Measurements from ENCODE around the gene CAPZB. TPM values are rescaled to one million over a fixed set of nuclear protein-coding genes. Genes with fewer than 3 reads are reported as not detected.
A peak's percentile ranks its signal among the peaks of the same experiment; 100 is the strongest.

The CAPZB gene
- total RNA-seq, 1 experiment from 2014 or later, result 491 TPM

DNA sequence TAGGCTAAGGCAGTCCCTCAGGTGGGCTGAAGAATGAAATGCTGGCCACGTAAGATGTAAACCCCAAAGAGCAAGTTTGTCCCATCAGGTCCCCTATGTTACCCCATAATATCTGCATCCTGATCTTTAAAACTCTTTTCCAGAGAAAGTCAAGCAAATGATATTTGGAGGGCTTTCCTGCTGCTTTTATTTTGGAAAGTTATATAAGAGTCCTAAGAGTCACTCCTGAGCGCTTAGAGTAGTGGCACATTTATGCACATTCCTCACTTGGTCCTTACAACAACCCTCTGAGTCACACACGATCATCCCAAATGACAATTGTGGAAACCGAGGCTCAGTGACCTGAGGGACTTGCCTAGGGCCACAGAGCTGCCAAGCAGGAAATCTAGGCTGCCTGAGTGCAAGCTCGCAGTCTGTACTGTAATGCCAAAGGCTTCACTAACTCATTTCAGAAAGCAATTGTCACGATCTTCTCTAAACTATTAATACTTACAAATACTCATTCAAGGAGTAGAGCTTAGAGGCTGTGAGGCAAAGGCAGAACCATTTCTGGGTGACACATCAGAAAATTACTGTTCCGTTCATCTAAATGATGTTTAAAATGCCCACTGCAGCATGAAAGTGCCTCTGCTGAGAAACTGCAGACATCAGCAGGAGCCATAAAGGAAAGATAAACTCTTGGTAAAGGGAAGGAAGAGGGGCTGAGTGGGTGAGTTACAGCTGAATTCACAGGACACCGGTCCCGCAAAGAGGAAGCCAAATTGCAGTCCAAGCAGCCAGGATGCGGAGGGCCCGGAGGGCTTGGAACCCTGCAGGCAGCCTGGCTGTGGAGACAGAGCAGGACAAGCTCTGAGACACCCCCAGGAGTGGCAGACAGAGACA lies 30.8 kb downstream of the CAPZB start:
- ChIA-PET CTCF (no interaction called here), POLR2A (no interaction called here)
- H3K36me3 ChIP-seq (ENCODE audit: control insufficient read depth, insufficient read depth, low read length), result no peaks in the 10 kb centered on the region
- in situ Hi-C loops (cut with HindIII; ENCODE audit: low pct_unique_long_range_greater_than_20kb, low sequenced_read_pairs), result no loop called here
- peaks cover 98% of the 10 kb centered on the region for H3K4me1 ChIP-seq (ENCODE audit: control insufficient read depth, insufficient read depth, low read length)
- H3K4me3 ChIP-seq (ENCODE audit: low read depth in 2 of 2, low read length in 2 of 2), result no peak overlapping the region
- TF ChIP-seq TCF7L2 (IDR thresholded peaks at IDR 0.05; ENCODE audit: low read depth, low read length) (no peak), SIN3A (IDR thresholded peaks at IDR 0.05; ENCODE audit: borderline replicate concordance, insufficient read depth, low read depth, low read length) (no peak), POLR2AphosphoS5 (IDR thresholded peaks at IDR 0.05; ENCODE audit: low read depth, low read length) (no peak)
- TF ChIP-seq, protein P1, sequence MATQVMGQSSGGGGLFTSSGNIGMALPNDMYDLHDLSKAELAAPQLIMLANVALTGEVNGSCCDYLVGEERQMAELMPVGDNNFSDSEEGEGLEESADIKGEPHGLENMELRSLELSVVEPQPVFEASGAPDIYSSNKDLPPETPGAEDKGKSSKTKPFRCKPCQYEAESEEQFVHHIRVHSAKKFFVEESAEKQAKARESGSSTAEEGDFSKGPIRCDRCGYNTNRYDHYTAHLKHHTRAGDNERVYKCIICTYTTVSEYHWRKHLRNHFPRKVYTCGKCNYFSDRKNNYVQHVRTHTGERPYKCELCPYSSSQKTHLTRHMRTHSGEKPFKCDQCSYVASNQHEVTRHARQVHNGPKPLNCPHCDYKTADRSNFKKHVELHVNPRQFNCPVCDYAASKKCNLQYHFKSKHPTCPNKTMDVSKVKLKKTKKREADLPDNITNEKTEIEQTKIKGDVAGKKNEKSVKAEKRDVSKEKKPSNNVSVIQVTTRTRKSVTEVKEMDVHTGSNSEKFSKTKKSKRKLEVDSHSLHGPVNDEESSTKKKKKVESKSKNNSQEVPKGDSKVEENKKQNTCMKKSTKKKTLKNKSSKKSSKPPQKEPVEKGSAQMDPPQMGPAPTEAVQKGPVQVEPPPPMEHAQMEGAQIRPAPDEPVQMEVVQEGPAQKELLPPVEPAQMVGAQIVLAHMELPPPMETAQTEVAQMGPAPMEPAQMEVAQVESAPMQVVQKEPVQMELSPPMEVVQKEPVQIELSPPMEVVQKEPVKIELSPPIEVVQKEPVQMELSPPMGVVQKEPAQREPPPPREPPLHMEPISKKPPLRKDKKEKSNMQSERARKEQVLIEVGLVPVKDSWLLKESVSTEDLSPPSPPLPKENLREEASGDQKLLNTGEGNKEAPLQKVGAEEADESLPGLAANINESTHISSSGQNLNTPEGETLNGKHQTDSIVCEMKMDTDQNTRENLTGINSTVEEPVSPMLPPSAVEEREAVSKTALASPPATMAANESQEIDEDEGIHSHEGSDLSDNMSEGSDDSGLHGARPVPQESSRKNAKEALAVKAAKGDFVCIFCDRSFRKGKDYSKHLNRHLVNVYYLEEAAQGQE (IDR thresholded peaks at IDR 0.05; ENCODE audit: insufficient read depth in 1 of 2, low read depth in 2 of 2, low read length in 1 of 2), result no peak
- TF ChIP-seq, protein P2, sequence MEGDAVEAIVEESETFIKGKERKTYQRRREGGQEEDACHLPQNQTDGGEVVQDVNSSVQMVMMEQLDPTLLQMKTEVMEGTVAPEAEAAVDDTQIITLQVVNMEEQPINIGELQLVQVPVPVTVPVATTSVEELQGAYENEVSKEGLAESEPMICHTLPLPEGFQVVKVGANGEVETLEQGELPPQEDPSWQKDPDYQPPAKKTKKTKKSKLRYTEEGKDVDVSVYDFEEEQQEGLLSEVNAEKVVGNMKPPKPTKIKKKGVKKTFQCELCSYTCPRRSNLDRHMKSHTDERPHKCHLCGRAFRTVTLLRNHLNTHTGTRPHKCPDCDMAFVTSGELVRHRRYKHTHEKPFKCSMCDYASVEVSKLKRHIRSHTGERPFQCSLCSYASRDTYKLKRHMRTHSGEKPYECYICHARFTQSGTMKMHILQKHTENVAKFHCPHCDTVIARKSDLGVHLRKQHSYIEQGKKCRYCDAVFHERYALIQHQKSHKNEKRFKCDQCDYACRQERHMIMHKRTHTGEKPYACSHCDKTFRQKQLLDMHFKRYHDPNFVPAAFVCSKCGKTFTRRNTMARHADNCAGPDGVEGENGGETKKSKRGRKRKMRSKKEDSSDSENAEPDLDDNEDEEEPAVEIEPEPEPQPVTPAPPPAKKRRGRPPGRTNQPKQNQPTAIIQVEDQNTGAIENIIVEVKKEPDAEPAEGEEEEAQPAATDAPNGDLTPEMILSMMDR (IDR thresholded peaks at IDR 0.05), result no peak
- no peaks in the 10 kb centered on the region for H3K27me3 ChIP-seq (ENCODE audit: control insufficient read depth, insufficient read depth, low read length)
- intact Hi-C loops (cut with micrococcal nuclease; ENCODE audit: unreplicated experiment), result no loop called here
- peak overlapping the region; percentile 99 for H3K27ac ChIP-seq (ENCODE audit: low read length)
- ATAC-seq (no peak), DNase-seq (ENCODE audit: low read depth, low spot score) (no peak)
- BruUV-seq (replicated peaks), result no TSS peak
- H3K9me3 ChIP-seq (ENCODE audit: control insufficient read depth, insufficient read depth, low read depth, low read length), result no peaks in the 10 kb centered on the region

DNA sequence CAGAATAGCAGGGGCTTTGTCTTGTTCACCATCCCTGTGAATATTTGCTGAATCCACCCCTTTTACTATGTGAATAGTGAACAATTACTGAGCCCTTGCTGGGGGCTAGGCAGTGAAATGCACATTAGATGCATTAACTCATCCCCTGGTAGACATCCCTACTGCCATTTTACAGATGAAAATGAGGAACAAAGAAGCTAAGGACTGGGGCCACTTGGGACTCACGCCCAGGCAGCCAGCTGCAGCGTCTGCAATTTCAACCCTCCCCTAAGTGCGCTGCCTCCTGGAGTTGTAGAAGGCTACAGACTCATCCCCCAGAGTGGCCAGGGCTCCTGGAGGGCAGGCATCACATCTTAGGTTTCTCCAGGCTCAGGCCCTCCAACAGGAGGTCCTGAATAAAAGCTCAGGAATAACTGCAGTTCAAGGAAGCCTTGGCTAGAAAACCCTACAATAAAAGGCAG lies 31.6 kb downstream of the CAPZB start:
- Histone ChIP-seq H3K27ac (ENCODE audit: low read length) (peak overlapping the region; percentile 99), H3K36me3 (ENCODE audit: control insufficient read depth, insufficient read depth, low read length) (no peaks in the 10 kb centered on the region), H3K27me3 (ENCODE audit: control insufficient read depth, insufficient read depth, low read length) (no peaks in the 10 kb centered on the region), H3K9me3 (ENCODE audit: control insufficient read depth, insufficient read depth, low read depth, low read length) (no peaks in the 10 kb centered on the region), H3K4me1 (ENCODE audit: control insufficient read depth, insufficient read depth, low read length) (peaks cover 98% of the 10 kb centered on the region), H3K4me3 (ENCODE audit: low read depth in 2 of 2, low read length in 2 of 2) (no peak overlapping the region)
- TF ChIP-seq POLR2AphosphoS5 (IDR thresholded peaks at IDR 0.05; ENCODE audit: low read depth, low read length), result no peak
- TF ChIP-seq TCF7L2 (IDR thresholded peaks at IDR 0.05; ENCODE audit: low read depth, low read length), result no peak
- no peak for TF ChIP-seq SIN3A (IDR thresholded peaks at IDR 0.05; ENCODE audit: borderline replicate concordance, insufficient read depth, low read depth, low read length)
- TF ChIP-seq, protein P2 (IDR thresholded peaks at IDR 0.05), result no peak
- TF ChIP-seq, protein P1 (IDR thresholded peaks at IDR 0.05; ENCODE audit: insufficient read depth in 1 of 2, low read depth in 2 of 2, low read length in 1 of 2), result no peak
- CTCF ChIA-PET, result no interaction called here
- POLR2A ChIA-PET, result no interaction called here
- in situ Hi-C loops (cut with HindIII; ENCODE audit: low pct_unique_long_range_greater_than_20kb, low sequenced_read_pairs), result no loop called here
- DNase-seq (ENCODE audit: low read depth, low spot score) (no peak), ATAC-seq (no peak)
- intact Hi-C loops (cut with micrococcal nuclease; ENCODE audit: unreplicated experiment), result no loop called here
- no TSS peak for BruUV-seq (replicated peaks)
